Stimulated activated CD8-positive, alpha-beta memory T cell treated with anti-CD3 and anti-CD28 coated beads, Interleukin-15, amount 100 ng/mL, for 1 hour (primary cell): Measurements from ENCODE around the gene PTPRG.

Experiments used
- DNase-seq: peaks from one replicate; pipeline ENCODE4 v3.0.0-alpha.2; 2020; ENCODE audit warnings: low read depth

The PTPRG gene

DNA sequence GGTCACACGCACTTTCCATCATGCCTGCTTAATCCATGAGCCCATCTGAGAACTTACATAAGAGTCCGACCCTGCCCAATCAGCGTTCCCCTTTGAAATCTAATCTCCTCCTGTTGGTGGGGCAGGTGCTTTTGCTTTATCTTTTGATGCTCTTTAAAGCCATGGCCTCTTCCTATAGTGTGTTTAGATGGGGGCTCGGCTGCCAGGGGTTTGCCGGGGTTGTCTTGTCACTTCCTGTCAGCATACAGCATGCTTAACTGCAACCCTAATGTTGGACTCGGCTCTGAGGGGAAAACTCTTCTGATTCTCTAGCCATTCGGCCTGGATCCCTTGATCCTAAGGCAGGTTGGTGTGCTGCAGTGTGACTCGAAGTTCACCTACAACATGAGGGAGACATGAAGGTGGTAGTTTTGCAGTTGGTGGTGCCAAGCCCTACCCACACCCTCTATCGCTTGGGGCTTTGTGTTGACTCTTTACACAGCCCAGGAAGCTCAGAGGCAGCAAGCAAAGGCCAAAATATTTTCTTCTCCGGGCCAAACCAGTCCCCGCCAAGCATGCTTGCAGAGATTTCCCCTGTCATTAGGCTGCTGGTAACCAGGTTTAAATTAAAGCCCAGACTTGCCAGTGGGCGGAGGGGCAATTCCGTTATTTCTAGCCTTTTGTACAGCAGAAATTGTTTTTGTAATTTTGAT, 593.2 kb downstream of the PTPRG start:
- DNase-seq, result no peak

GRCh38 chr3:62159056-62159708, 597.8 kb downstream of the PTPRG start:
- no peak for DNase-seq

DNA sequence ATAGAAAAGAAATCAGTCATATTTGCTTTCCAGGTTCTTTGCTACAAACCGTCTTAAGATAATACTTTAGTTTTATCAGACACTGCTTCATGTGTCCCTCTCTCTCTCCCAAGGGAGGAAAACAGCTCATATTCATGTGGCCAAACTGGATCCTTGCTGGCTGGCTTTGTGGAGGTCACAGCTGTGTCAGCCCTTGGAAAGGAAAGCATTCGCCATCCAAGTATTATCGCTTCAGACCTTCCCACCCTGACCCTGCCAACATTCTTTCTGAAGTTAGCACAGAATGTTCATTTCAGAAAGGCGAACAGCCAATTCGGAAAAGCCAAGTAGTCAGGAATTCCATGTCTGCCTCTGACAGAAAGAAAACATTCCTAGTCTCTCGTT, 598.3 kb downstream of the PTPRG start:
- DNase-seq, result no peak

DNA sequence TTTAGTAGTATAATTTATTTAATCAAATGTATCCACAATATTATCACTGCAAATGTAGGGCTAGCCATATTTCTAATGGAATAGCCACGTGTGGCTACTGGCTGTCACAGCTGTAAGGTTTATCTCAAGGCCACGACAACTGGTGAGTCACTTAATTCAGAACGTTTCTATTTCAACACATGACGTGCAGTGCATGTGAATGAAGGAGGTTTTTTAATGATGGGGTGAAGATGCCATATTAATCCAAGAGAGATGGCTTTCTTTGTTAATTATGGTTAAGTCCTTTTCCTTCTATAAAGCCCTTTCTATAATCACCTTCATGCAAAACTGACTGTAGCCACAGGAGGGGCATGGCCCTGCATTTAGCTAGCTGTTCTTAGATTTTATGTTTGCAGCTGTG, 600.0 kb downstream of the PTPRG start:
- DNase-seq, result no peak

- no peak for DNase-seq
Observed at GRCh38 chr3:62164196-62164595, 602.8 kb downstream of the PTPRG start.

DNA sequence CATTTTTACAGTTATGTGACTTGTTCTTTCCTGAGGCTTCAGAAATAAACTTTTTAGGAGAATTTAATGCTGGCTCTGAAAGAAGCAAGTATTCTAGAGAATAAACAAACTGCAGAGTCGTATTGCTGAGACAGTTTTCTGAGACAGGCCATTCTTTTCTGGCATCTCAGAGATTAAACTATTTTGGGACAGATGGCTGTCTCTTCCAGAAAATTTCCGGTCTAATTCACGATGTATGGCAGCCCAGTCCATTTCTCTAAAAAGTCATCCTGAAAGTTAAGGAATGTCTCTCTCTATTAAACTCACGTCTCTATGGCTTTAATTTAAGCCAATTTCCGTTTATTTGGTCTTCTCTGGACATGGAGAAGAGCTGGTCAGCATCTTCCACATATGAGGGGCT, 603.4 kb downstream of the PTPRG start:
- DNase-seq, result no peak

DNA sequence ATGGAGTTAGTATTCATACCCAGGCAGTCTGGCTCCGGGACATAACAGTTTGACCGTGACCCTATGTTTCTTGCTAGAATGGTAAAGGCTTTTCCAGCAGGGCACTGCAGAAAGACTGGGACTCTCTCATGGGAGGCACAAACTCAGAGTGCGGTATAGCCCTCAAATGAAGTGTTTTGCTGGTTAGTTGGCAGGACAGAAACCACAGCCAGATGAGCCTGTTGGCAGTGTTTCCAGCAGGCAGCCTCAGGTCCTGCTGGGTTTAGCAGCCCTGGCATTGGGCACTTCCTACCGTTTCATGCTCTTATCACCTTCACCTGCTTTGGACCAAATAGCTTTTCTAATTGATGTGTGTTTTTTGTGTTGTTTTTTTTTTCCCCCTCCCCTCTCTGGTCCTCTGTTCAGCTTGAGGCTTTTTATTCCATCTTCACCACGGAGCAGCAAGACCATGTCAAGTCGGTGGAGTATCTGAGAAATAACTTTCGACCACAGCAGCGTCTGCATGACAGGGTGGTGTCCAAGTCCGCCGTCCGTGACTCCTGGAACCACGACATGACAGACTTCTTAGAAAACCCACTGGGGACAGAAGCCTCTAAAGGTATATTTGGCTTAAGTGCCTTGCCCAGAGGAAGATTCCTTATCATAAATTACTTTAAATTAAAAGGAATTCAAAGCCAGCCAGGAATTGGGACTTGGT, 606.3 kb downstream of the PTPRG start:
- no peak for DNase-seq

GRCh38 chr3:62168356-62168755, 607.0 kb downstream of the PTPRG start:
- no peak for DNase-seq

DNA sequence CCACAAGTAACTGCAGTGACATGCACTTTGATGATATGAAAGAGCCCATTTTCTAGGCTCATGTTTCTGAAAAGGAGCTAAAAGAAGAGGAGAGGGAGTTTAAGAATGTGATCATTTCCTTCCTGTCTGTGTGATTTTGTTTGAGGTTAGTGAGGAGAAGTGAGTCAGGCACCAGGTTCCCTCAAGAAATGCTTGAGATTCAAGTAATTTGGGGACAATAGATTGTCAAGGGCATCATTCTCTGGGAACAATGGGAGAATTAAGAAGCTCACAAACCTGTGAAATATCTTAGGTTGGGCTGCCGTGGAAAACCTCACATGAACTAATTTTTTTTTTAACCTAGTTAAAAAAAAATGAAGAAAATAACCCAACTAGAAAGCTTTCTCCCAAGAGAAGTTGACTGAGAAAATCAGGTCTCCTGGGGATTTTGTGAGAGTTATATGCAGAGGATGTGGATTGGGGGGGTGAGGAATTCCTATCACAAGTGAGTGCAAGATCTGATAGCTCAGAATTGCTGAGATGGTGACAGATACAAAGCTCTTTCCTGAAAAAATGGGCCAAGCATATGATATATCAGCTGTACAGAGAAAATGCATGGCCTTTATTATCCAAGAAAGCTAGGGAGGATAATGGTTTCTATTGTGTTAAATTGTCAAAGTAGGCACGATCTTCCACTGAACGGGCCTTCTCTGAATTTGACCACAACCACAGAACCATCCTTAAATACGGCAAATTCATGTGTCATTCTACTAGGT, 608.7 kb downstream of the PTPRG start:
- DNase-seq, result no peak

DNA sequence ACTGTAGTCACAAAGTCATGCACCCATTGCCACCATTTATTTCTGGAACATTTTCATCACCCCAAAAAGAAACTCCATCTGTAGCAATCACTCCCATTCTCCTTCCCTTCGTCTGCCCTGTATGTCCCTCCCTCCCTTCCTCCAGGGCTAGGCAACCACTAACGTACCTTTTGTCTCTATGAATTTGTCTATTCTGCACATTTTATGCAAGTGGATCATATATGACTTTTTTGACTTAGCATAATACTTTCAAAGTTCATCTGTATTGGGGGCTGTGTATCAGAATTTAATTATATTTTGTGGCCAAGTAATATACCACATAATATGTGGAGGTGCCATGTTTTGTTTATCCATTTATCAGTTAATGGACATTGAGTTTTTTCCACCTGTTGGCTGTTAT, 610.4 kb downstream of the PTPRG start:
- DNase-seq, result no peak

GRCh38 chr3:62172199-62172598, 610.8 kb downstream of the PTPRG start:
- DNase-seq, result no peak

GRCh38 chr3:62173939-62174515, 612.7 kb downstream of the PTPRG start:
- no peak for DNase-seq

GRCh38 chr3:62175161-62175560, 613.8 kb downstream of the PTPRG start:
- no peak for DNase-seq

GRCh38 chr3:62178032-62178431, 616.7 kb downstream of the PTPRG start:
- DNase-seq, result no peak

DNA sequence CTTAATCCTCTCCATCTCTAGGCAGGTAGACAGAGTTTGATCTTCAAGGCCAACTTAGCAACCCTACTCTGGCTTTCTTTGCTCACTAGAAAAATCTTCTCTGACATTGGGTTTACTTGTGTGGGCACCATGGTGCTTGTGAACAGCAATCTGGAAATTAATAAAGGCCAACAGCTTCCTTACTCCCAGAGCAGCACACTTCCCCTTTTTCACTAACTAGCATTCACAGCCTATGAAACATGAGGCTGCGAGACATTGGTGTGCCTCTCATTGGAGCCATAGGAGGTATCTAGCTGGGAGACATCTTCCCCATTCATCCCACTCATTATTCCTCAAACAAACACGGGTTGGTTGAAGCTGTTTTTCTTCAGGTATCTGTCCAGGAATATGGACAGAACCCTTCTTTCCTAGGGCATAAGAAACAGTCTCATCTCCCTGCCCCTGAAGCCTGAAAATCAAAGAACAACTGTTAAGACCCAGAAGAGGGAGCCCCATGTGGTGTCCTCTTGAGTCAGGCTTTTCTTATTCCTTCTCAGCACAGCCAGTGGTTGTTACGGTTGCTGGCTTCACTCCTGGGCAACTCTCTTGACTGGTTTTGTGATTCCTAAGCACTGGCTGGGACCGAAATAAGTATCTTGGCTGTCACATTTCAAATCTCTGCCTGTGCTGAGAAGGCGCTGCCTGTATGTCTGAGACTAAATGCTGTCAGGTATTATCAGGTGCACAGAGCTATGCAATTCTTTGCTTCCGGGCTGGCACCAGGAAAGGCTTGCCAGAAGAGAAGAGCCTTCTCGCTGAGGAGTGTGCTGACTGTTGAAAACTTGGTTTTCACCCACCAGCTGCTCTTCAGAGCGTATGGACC, 617.6 kb downstream of the PTPRG start:
- DNase-seq, result no peak

- no peak for DNase-seq
Observed at GRCh38 chr3:62180514-62180913, 619.1 kb downstream of the PTPRG start.

DNA sequence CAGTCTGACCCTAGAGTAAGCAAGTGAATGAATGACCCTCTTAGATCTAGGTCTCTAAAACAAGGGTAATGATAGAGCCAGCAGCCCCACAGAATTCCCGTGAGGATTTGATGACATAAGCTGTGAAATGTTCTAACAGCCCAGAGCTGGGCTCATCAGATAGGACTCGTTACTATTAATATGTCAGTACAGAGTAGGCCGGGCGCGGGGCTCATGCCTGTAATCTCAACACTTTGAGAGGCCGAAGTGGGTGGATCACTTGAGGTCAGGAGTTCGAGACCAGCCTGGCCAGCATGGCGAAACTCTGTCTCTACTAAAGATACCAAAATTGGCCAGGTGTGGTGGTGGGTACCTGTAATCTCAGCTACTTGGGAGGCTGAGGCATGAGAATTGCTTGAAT, 621.7 kb downstream of the PTPRG start:
- no peak for DNase-seq

DNA sequence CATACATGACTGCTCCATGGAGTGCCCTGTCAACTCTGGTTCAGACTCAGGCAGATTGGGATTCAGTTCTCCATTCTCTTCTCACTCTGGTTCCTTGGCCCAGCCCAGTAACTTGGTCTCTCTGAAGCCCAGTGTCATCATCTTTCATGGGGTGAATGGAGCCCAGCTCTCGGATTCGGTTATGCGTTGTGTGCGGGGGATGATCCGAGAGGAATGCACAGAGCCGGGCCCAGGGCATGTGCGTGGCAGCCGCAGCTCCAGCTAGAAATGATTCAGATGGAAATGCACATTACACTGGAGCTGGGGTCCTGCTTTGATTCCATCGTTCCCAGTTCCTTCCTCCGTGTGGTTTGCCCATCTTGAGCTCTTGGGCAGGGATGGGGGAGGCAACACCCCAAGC, 622.6 kb downstream of the PTPRG start:
- DNase-seq, result no peak

- DNase-seq, result no peak
Observed at GRCh38 chr3:62184559-62184958, 623.2 kb downstream of the PTPRG start.

GRCh38 chr3:62187022-62187431, 625.7 kb downstream of the PTPRG start:
- no peak for DNase-seq

DNA sequence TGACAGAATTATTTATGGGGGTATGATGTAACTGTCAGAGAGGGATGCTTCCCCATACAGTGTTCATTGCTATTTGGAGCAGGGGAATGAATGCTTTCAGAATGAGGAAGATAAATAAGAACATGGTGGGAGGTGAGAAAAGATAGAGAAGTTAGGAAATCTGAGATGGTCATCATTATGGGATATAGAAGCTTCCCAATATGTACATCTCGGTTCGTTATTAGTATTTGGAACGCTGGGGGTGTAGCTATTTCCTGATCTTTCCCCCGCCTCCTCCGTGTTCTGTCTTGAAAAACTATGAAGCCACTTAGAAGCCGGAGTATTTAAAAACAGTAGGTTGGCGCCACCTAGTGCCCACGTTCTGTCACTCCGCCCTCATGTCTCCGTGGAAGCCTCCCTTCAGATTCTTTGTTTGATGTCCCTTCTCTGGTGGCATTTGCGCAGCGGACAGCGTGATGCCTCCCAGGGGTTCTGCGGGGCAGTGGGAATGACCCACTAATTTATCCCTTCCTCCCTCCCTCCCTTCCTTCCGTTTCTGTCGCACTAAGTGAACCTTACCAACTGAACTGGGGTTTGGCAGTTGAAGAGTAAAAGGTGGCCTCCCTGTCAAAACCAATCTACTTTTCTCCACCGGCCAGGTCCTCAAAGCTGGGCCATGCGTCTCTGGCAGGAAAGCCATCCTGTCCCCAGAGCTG, 627.5 kb downstream of the PTPRG start:
- peak; percentile 38 for DNase-seq
